ENCODE results near the gene RALGPS1. TPM values are rescaled to one million over a fixed set of nuclear protein-coding genes. Genes with fewer than 3 reads are reported as not detected.

The RALGPS1 gene
- total and polyA plus RNA-seq, 7 donors, result 6.6 to 18.6 (median 11.4) TPM

GRCh38 chr9:127084076-127085039 lies 169.8 kb downstream of the RALGPS1 start:
- intact Hi-C loops (cut with DNase I), result no loop called here
- H3K27me3 ChIP-seq, result no peaks in the 10 kb centered on the region
- WGBS, 2 donors, result 88 to 92% methylated on average over 12 of the region's 12 CpGs
- DNase-seq, result peak; percentile 64
- no peaks in the 10 kb centered on the region for H3K9me3 ChIP-seq
- peaks cover 0 to 9% (median 7%) of the 10 kb centered on the region in 4 donors for H3K4me1 ChIP-seq
- H3K36me3 ChIP-seq, result peaks cover 0 to 25% (median 12%) of the 10 kb centered on the region in 4 donors
- H3K27ac ChIP-seq, result no peak overlapping the region
- H3K4me3 ChIP-seq, result no peak overlapping the region
- TF ChIP-seq POLR2A (IDR thresholded peaks at IDR 0.05) (no peak), CTCF (IDR thresholded peaks at IDR 0.05) (no peak), POLR2AphosphoS5 (IDR thresholded peaks at IDR 0.05) (no peak), EP300 (IDR thresholded peaks at IDR 0.05) (no peak)

- H3K9me3 ChIP-seq, result no peaks in the 10 kb centered on the region
- intact Hi-C loops (cut with DNase I), result no loop called here
- H3K4me1 ChIP-seq, result peaks cover 0 to 17% (median 15%) of the 10 kb centered on the region in 4 donors
- peak; percentile 36 for DNase-seq
- H3K36me3 ChIP-seq, result peaks cover 0 to 25% (median 12%) of the 10 kb centered on the region in 4 donors
- H3K27ac ChIP-seq, result no peak overlapping the region
- H3K4me3 ChIP-seq, result no peak overlapping the region
- 93 to 98% methylated on average over 2 of the region's 2 CpGs for WGBS, 2 donors
- no peak for TF ChIP-seq EP300 (IDR thresholded peaks at IDR 0.05)
- no peak for TF ChIP-seq POLR2AphosphoS5 (IDR thresholded peaks at IDR 0.05)
- no peak for TF ChIP-seq POLR2A (IDR thresholded peaks at IDR 0.05)
- no peak for TF ChIP-seq CTCF (IDR thresholded peaks at IDR 0.05)
- no peaks in the 10 kb centered on the region for H3K27me3 ChIP-seq
Observed at GRCh38 chr9:127085186-127085585, 170.6 kb downstream of the RALGPS1 start.

GRCh38 chr9:127086771-127087170 lies 172.2 kb downstream of the RALGPS1 start:
- 93 to 98% methylated on average over 4 of the region's 4 CpGs for WGBS, 2 donors
- peak overlapping the region in 1 of 4 donors; percentile 84 for H3K27ac ChIP-seq
- peak; percentile 20 for DNase-seq
- peaks cover 0 to 33% (median 17%) of the 10 kb centered on the region in 4 donors for H3K36me3 ChIP-seq
- H3K4me1 ChIP-seq, result peaks cover 0 to 28% (median 25%) of the 10 kb centered on the region in 4 donors
- intact Hi-C loops (cut with DNase I), result no loop called here
- H3K9me3 ChIP-seq, result no peaks in the 10 kb centered on the region
- H3K4me3 ChIP-seq, result no peak overlapping the region
- H3K27me3 ChIP-seq, result no peaks in the 10 kb centered on the region
- no peak for TF ChIP-seq POLR2AphosphoS5 (IDR thresholded peaks at IDR 0.05)
- TF ChIP-seq EP300 (IDR thresholded peaks at IDR 0.05), result no peak
- no peak for TF ChIP-seq CTCF (IDR thresholded peaks at IDR 0.05)
- TF ChIP-seq POLR2A (IDR thresholded peaks at IDR 0.05), result no peak

GRCh38 chr9:127087411-127087810 lies 172.8 kb downstream of the RALGPS1 start:
- WGBS, 2 donors, result 96% methylated on average over 6 of the region's 6 CpGs
- Histone ChIP-seq H3K27me3 (no peaks in the 10 kb centered on the region), H3K36me3 (peaks cover 0 to 39% (median 19%) of the 10 kb centered on the region in 4 donors), H3K27ac (peak overlapping the region in 3 of 4 donors; percentile 8 to 84 (median 35)), H3K4me1 (peaks cover 0 to 28% (median 25%) of the 10 kb centered on the region in 4 donors), H3K9me3 (no peaks in the 10 kb centered on the region), H3K4me3 (no peak overlapping the region)
- TF ChIP-seq POLR2A (IDR thresholded peaks at IDR 0.05) (no peak), EP300 (IDR thresholded peaks at IDR 0.05) (no peak), POLR2AphosphoS5 (IDR thresholded peaks at IDR 0.05) (no peak), CTCF (IDR thresholded peaks at IDR 0.05) (no peak)
- peak; percentile 58 for DNase-seq
- intact Hi-C loops (cut with DNase I), result no loop called here

Measured in sigmoid colon (tissue), 7 donors.